Thymus (tissue), 11 donors: ENCODE measurements around the gene SPRN. TPM values are rescaled to one million over a fixed set of nuclear protein-coding genes. Genes with fewer than 3 reads are reported as not detected.
"Not testable (repeated sequence)": the region's sequence is repeated elsewhere in the genome, so short reads cannot be mapped to it uniquely, and the experiment has no call there.

ENCODE experiments used
- DNase-seq, 9 donors: peaks; one replicate each; pipeline ENCODE4 v3.0.0-alpha.2; 2013; ENCODE audit warnings: low spot score in 9 of 9, low read depth in 6 of 9, missing footprints in 1 of 9
- H3K27ac ChIP-seq, 2 donors: one replicate each; pipeline ENCODE4 v1.5.1; 2013; ENCODE audit warnings: control low read depth in 1 of 2, low read depth in 1 of 2, low read length in 1 of 2, mild to moderate bottlenecking in 1 of 2, moderate library complexity in 1 of 2
- H3K27me3 ChIP-seq, 2 donors: one replicate each; pipeline ENCODE4 v1.5.1; 2013; ENCODE audit warnings: low read length in 1 of 2; ENCODE audit not compliant: control insufficient read depth in 2 of 2, insufficient read depth in 1 of 2
- H3K36me3 ChIP-seq, 2 donors: one replicate each; pipeline ENCODE4 v1.5.1; 2013; ENCODE audit warnings: low read length in 1 of 2, mild to moderate bottlenecking in 1 of 2, moderate library complexity in 1 of 2; ENCODE audit not compliant: control insufficient read depth in 2 of 2, insufficient read depth in 2 of 2
- H3K4me1 ChIP-seq, 2 donors: one replicate each; pipeline ENCODE4 v1.5.1; 2013; ENCODE audit warnings: low read length in 2 of 2; ENCODE audit not compliant: control insufficient read depth in 2 of 2, insufficient read depth in 2 of 2
- H3K4me3 ChIP-seq, 2 donors: one replicate each; pipeline ENCODE4 v1.5.1; 2013; ENCODE audit warnings: low read length in 2 of 2, control low read depth in 1 of 2, mild to moderate bottlenecking in 1 of 2
- H3K9me3 ChIP-seq, 2 donors: one replicate each; pipeline ENCODE4 v1.5.1; 2013; ENCODE audit warnings: low read length in 1 of 2, mild to moderate bottlenecking in 1 of 2; ENCODE audit not compliant: control insufficient read depth in 2 of 2, insufficient read depth in 1 of 2
- WGBS: extraction: QIAGEN DNeasy Blood & Tissue Kit; methylation state at CpG from one replicate; pipeline ENCODE4 v1.1.7; 2013; 5-methylcytosine and 5-hydroxymethylcytosine counted together
- polyA plus RNA-seq: library from polyadenylated mRNA; stranded (reverse); fragments of 200-250 nt; gene quantifications from one replicate; pipeline ENCODE4 v1.2.3, GENCODE V29; 2013
- total RNA-seq: library from RNA; stranded (reverse); fragments of 120-200 nt; gene quantifications from one replicate; pipeline ENCODE4 v1.2.4, GENCODE V29; 2013
- donor health status: healthy.

SPRN gene
- total and polyA plus RNA-seq, 2 donors = 0.05 to 0.46 TPM

DNA sequence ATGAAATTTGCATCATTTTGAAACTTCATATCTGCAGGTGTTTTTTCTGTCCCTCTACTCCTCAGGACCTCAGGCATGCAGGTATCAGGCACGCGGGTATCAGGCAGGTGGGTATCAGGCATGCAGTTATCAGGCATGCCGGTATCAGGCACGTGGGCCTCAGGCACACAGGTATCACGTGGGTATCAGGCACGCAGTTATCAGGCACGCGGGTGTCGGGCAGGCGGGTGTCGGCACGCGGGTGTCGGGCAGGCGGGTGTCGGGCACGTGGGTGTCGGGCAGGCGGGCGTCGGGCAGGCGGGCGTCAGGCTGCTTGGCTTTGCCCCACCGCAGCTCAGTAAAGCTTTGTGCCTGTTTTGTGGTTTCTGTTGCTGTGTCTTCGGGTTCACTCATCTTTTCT lies 8.7 kb downstream of the SPRN start:
- H3K36me3 ChIP-seq = peaks cover 35 to 44% of the 10 kb centered on the region in 2 donors
- DNase-seq = no peak
- 94% methylated on average over 25 of the region's 25 CpGs for WGBS

DNA sequence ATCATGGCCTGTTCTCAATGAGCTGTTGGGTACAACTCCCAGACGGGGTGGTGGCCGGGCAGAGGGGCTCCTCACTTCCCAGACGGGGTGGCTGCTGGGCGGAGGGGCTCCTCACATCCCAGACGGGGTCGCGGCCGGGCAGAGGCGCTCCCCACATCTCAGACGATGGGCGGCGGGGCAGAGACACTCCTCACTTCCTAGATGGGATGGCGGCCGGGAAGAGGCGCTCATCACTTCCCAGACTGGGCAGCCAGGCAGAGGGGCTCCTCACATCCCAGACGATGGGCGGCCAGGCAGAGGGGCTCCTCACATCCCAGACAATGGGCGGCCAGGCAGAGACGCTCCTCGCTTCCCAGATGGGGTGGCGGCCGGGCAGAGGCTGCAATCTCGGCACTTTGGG lies 10.0 kb downstream of the SPRN start:
- H3K9me3 ChIP-seq, H3K27ac ChIP-seq, H3K4me3 ChIP-seq, H3K27me3 ChIP-seq, DNase-seq, H3K4me1 ChIP-seq: not testable (repeated sequence)
- H3K36me3 ChIP-seq = peaks cover 39 to 40% of the 10 kb centered on the region in 2 donors
- WGBS = 97% methylated on average over 22 of the region's 23 CpGs

More for the DNA sequence above, 8.7 kb downstream of the SPRN start:
- Histone ChIP-seq H3K27me3 (no peaks in the 10 kb centered on the region), H3K27ac (no peak overlapping the region), H3K4me1 (no peaks in the 10 kb centered on the region), H3K9me3 (peaks cover 2 to 7% of the 10 kb centered on the region in 2 donors), H3K4me3 (no peak overlapping the region)

DNA sequence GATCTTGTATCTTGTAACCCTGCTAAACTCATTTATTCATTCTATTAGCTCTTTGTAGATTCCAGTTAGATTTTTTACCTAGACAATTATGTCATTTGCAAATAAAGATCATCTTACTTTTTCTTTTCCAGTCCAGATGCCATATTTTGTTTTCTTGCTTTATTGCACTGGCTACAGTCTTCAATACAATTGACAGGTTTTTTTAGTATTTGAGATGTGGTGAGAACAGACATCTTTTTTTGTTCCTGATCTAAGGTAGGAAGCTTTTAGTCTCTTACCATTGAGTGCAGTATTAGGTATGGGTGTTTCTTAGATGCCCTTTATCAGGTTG lies 12.1 kb downstream of the SPRN start:
- Histone ChIP-seq H3K36me3 (peaks cover 33 to 53% of the 10 kb centered on the region in 2 donors), H3K4me3 (no peak overlapping the region), H3K27me3 (no peaks in the 10 kb centered on the region), H3K27ac (no peak overlapping the region), H3K9me3 (peaks cover 5 to 8% of the 10 kb centered on the region in 2 donors), H3K4me1 (no peaks in the 10 kb centered on the region)
- no peak for DNase-seq

DNA sequence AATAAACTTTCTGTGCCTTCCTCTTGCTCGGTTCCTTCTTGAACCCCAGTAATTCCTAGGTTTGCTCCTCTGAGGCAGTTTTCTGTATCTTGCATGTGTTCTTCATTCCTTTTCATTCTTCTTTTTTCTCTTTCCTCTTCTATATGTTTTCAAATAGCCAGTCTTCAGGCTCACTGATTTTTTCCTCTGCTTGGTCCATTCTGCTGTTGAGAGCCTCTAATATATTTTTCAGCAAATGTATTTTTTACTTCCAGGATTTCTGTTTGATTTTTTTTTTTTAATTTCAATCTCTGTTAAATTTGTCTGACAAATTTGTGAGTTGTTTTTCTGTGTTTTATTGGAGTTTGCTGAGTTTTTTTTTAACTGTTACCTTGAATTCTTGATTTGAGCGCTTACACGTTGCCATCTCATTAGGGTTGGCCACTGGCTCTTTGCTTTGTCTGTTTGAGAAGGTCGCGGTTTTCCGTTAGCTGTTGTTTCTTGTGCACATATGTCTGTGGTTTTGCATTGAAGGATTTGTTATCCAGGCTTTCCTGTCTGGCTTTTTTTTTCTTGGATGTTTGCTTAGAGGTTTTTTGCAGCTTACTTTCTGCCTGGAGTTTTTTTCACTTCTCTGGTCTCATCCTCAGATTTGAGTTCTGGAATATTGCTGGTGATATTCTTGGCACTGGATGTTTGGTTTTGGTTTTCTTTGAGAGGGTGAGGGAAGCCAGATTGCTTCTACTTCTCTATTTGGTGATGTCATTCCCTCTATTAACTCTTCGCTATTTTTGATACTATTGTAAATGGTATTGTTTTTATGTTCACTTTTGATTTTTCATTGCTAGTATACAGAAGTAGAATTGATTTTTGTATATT lies 12.7 kb downstream of the SPRN start:
- DNase-seq = no peak
- Histone ChIP-seq H3K4me3 (no peak overlapping the region), H3K9me3 (peaks cover 5 to 8% of the 10 kb centered on the region in 2 donors), H3K27ac (no peak overlapping the region), H3K27me3 (no peaks in the 10 kb centered on the region), H3K36me3 (peaks cover 33 to 53% of the 10 kb centered on the region in 2 donors), H3K4me1 (no peaks in the 10 kb centered on the region)
- 98% methylated on average over 7 of the region's 7 CpGs for WGBS

DNA sequence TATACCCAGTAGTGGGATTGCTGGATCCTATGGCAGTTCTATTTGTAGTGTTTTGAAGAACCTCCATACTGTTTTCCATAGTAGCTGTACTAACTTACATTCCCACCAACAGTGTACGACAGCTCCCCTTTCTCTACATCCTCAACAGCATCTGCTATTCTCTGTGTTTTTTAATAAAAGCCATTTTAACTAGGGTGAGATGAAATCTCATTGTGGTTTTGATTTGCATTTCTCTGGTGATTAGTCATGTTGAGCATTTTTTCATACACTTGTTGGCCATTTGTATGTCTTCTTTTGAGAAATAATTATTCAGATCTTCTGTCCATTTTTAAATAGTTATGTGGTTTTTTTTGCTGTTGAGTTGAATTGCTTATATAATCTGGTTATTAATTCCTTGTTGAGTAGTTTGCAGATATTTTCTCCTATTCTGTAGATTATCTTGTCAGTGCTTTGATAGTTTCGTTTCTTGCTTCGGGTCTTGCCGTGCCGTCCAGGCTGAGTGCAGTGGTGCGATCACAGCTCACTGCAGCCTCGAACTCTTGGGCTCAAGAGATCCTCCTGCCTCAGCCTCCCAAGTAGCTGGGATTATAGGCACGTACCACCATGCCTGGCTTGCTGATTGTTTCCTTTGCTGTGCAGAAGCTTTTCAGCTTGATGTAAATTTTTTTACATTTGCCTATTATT lies 18.4 kb downstream of the SPRN start:
- no peak for DNase-seq
- 95% methylated on average over 8 of the region's 8 CpGs for WGBS
- Histone ChIP-seq H3K36me3 (peaks cover 39 to 63% of the 10 kb centered on the region in 2 donors), H3K27ac (no peak overlapping the region), H3K9me3 (peaks cover 1 to 3% of the 10 kb centered on the region in 2 donors), H3K4me3 (no peak overlapping the region), H3K27me3 (no peaks in the 10 kb centered on the region), H3K4me1 (peaks cover 0 to 4% of the 10 kb centered on the region in 2 donors)

DNA sequence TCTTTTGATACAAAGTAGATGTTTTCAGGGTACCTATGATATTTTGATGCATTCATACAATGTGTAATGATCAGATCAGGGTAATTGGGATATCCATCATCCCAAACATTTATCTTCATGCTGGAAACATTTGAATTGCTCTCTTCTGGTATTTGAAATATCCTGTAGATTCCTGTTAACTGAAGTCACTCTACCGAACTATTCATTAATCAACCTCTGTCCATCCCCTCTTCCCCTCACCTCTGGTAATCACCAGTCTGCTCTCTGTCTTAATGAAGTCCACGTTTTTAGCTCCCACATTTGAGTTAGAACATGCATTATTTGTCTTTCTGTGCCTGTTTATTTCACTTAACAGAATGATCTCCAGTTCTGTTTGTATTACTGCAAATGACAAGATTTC lies 19.2 kb downstream of the SPRN start:
- no peak overlapping the region for H3K4me3 ChIP-seq
- WGBS = 90% methylated on average over 2 of the region's 2 CpGs
- DNase-seq = no peak
- H3K9me3 ChIP-seq = peaks cover 0 to 1% of the 10 kb centered on the region in 2 donors
- peaks cover 0 to 4% of the 10 kb centered on the region in 2 donors for H3K4me1 ChIP-seq
- peaks cover 40 to 65% of the 10 kb centered on the region in 2 donors for H3K36me3 ChIP-seq
- no peaks in the 10 kb centered on the region for H3K27me3 ChIP-seq
- H3K27ac ChIP-seq = no peak overlapping the region

DNA sequence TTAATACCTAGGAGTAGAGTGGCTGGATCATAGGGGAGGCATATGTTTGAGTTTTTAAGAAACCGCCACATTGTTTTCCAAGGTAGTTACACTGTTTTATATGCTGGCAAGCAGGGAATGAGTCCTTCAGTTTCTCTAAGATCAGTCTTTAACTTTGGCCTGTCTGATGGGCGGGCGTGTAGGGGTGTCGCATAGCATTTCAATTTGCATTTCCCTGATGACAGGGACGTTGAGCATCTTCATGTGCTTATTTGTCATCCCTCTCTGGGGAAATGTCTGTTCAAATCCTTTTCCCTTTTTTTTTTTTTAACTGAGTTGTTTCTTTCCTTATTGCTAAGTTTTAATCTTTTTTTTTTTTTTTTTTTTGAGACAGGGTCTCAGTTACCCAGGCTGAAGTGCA lies 20.6 kb downstream of the SPRN start:
- no peak overlapping the region for H3K4me3 ChIP-seq
- H3K27ac ChIP-seq = no peak overlapping the region
- peaks cover 0 to 1% of the 10 kb centered on the region in 2 donors for H3K9me3 ChIP-seq
- WGBS = 96% methylated on average over 5 of the region's 5 CpGs
- DNase-seq = no peak
- H3K36me3 ChIP-seq = peaks cover 45 to 61% of the 10 kb centered on the region in 2 donors
- no peaks in the 10 kb centered on the region for H3K27me3 ChIP-seq
- peaks cover 0 to 4% of the 10 kb centered on the region in 2 donors for H3K4me1 ChIP-seq

DNA sequence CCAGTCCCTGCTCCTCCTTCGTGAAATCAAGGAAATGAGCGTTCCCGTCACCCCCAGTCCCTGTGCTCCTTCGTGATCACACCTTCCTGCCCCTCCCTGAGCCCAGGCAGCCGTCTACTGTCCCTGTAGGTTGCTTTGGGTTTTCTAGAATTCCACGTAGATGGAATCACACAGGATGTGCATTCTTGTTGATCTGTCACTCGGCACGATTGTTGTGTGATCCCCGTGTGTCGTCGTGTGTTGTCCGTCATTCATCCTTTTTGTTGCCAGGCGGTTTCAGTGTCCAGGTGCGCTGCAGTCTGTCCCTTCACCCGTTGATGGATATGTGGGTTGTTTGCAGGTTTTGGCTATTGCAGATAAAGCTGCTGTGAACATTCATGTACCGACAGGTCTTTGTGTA lies 21.1 kb downstream of the SPRN start:
- H3K27me3 ChIP-seq = no peaks in the 10 kb centered on the region
- H3K9me3 ChIP-seq = peaks cover 0 to 1% of the 10 kb centered on the region in 2 donors
- WGBS = 88% methylated on average over 16 of the region's 16 CpGs
- H3K36me3 ChIP-seq = peaks cover 46 to 61% of the 10 kb centered on the region in 2 donors
- H3K27ac ChIP-seq = no peak overlapping the region
- peaks cover 0 to 4% of the 10 kb centered on the region in 2 donors for H3K4me1 ChIP-seq
- DNase-seq = no peak
- H3K4me3 ChIP-seq = no peak overlapping the region

DNA sequence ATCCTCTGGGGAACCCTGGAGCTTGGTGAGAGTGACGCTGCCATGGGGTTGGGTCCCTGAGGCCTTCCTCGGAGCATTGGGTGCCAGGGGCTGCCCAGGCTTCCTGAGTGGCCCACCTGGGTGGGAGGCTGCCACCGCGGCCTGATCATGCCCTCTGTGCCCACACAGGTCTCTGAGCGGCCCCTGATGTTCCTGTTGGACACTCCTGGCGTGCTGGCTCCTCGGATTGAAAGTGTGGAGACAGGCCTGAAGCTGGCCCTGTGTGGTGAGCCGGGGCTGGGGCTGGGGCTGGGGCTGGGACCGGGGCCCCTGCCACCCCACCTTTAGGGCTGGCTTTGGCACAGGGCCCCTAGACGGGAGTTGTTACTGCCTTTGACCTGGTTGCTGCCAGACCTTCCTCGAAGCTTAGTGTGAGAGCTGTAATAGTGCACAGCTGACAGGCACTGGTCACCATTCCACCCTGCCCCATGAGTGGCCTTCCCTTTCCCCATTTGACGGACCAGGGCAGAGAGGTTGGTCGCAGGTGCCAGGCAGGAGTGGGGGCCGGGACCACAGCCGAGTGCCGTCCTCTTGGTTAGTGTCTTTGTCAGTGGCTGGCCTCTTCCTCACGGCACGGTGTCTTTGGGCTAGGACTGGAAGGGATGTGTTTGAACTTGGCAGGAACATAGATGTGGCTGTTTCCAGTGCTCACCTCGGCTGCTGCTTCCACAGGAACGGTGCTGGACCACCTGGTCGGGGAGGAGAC lies 22.3 kb downstream of the SPRN start:
- H3K9me3 ChIP-seq = no peaks in the 10 kb centered on the region
- no peak overlapping the region for H3K27ac ChIP-seq
- no peaks in the 10 kb centered on the region for H3K27me3 ChIP-seq
- peaks cover 49 to 60% of the 10 kb centered on the region in 2 donors for H3K36me3 ChIP-seq
- no peak for DNase-seq
- peaks cover 0 to 4% of the 10 kb centered on the region in 2 donors for H3K4me1 ChIP-seq
- WGBS = 98% methylated on average over 21 of the region's 21 CpGs
- H3K4me3 ChIP-seq = no peak overlapping the region
